Endodermal cell (in vitro differentiated cells): ENCODE measurements around the gene SH3GL1. TPM values are rescaled to one million over a fixed set of nuclear protein-coding genes. Genes with fewer than 3 reads are reported as not detected.

Experiments used
- DNase-seq: peaks from one replicate; pipeline ENCODE4 v3.0.0-alpha.2; 2017
- H3K27ac ChIP-seq: 2 replicates; pipeline ENCODE4 v1.5.1; 2013; ENCODE audit warnings: mild to moderate bottlenecking, low read depth, low read length, moderate library complexity
- H3K27me3 ChIP-seq: 2 replicates; pipeline ENCODE4 v1.6.1; 2013; ENCODE audit warnings: mild to moderate bottlenecking, low read length, moderate library complexity; ENCODE audit not compliant: insufficient read depth, control insufficient read depth, poor library complexity, severe bottlenecking
- H3K36me3 ChIP-seq: 2 replicates; pipeline ENCODE4 v1.7.0; 2013; ENCODE audit warnings: mild to moderate bottlenecking, low read length, moderate library complexity; ENCODE audit not compliant: control insufficient read depth, insufficient read depth
- H3K4me1 ChIP-seq: one replicate; pipeline ENCODE4 v1.7.0; 2013; ENCODE audit warnings: low read length; ENCODE audit not compliant: control insufficient read depth, insufficient read depth
- H3K4me3 ChIP-seq: 2 replicates; pipeline ENCODE4 v1.5.1; 2013; ENCODE audit warnings: mild to moderate bottlenecking, low read length, moderate library complexity
- H3K9ac ChIP-seq: 2 replicates; pipeline ENCODE4 v1.6.1; 2013; ENCODE audit warnings: mild to moderate bottlenecking, low read length, moderate library complexity; ENCODE audit not compliant: poor library complexity, severe bottlenecking; ENCODE audit errors: extremely low read depth
- H3K9me3 ChIP-seq: 2 replicates; pipeline ENCODE4 v1.6.1; 2013; ENCODE audit warnings: mild to moderate bottlenecking, low read length, moderate library complexity; ENCODE audit not compliant: control insufficient read depth
- H3K27ac Mint-ChIP-seq: 2 replicates; pipeline ENCODE4 v1.8.0; 2020; ENCODE audit warnings: mixed read lengths
- H3K27me3 Mint-ChIP-seq: 2 replicates; pipeline ENCODE4 v1.8.0; 2021; ENCODE audit warnings: mild to moderate bottlenecking, mixed read lengths; ENCODE audit not compliant: insufficient read depth
- H3K36me3 Mint-ChIP-seq: 2 replicates; pipeline ENCODE4 v1.8.0; 2020; ENCODE audit warnings: low read depth, mixed read lengths
- H3K4me1 Mint-ChIP-seq: 2 replicates; pipeline ENCODE4 v1.8.0; 2020; ENCODE audit warnings: mixed read lengths
- H3K4me3 Mint-ChIP-seq: 2 replicates; pipeline ENCODE4 v1.8.0; 2020; ENCODE audit warnings: mild to moderate bottlenecking, moderate library complexity, mixed read lengths
- H3K9me3 Mint-ChIP-seq: 2 replicates; pipeline ENCODE4 v1.8.0; 2020; ENCODE audit warnings: mild to moderate bottlenecking, mixed read lengths
- CTCF ChIP-seq: fragments of 200-600 bp; sonication (generic); conservative IDR thresholded peaks from 2 replicates; pipeline ENCODE4 v1.5.0; 2021; ENCODE audit warnings: antibody characterized with exemption, mild to moderate bottlenecking
- WGBS, 2 experiments: methylation state at CpG; one replicate each; pipeline versions ENCODE4 v1.1.5 to v1.1.7; 2013; ENCODE audit warnings: missing lambda C conversion rate in 2 of 2, mixed read lengths in 1 of 2; ENCODE audit not compliant: insufficient coverage in 1 of 2, insufficient read length in 1 of 2; 5-methylcytosine and 5-hydroxymethylcytosine counted together
- total RNA-seq, 2 donors: library from RNA; stranded (reverse); fragmentation: NEBNext Ultra II Directional in 1 of 2; extraction: Animal tissue kit (Norgen Biotek cat#: 25700) in 1 of 2; gene quantifications; 2 replicates in 1 of 2; 3 replicates in 1 of 2; pipeline ENCODE4 v1.2.1, GENCODE V29; 2021

The SH3GL1 gene
- total RNA-seq, 2 donors from 2014 or later, result 76.8 to 77.0 TPM

- no peaks in the 10 kb centered on the region for H3K27me3 ChIP-seq
- no peak overlapping the region for H3K27ac ChIP-seq
- no peaks in the 10 kb centered on the region for H3K4me1 ChIP-seq
- Mint-ChIP-seq H3K9me3 (peaks cover 31% of the 10 kb centered on the region), H3K27me3 (no peaks in the 10 kb centered on the region), H3K36me3 (peaks cover 49% of the 10 kb centered on the region), H3K4me1 (no peaks in the 10 kb centered on the region), H3K4me3 (no peak overlapping the region), H3K27ac (no peak overlapping the region)
- 91 to 93% methylated on average over 2 of the region's 2 CpGs for WGBS, 2 experiments
- no peaks in the 10 kb centered on the region for H3K36me3 ChIP-seq
- peaks cover 10% of the 10 kb centered on the region for H3K9me3 ChIP-seq
- no peak for DNase-seq
- H3K9ac ChIP-seq, result no peak overlapping the region
- no peak overlapping the region for H3K4me3 ChIP-seq
- TF ChIP-seq CTCF, result no peak
These were observed 81.2 kb downstream of the SH3GL1 start for GRCh38 chr19:4319067-4319718.

GRCh38 chr19:4318460-4318859, 81.9 kb downstream of the SH3GL1 start:
- WGBS, 2 experiments, result 87 to 96% methylated on average over 4 to 7 of the region's 7 CpGs
- H3K27me3 Mint-ChIP-seq, result no peaks in the 10 kb centered on the region
- Histone ChIP-seq H3K27ac (no peak overlapping the region), H3K36me3 (no peaks in the 10 kb centered on the region), H3K27me3 (no peaks in the 10 kb centered on the region), H3K4me3 (no peak overlapping the region), H3K4me1 (no peaks in the 10 kb centered on the region), H3K9me3 (peaks cover 10% of the 10 kb centered on the region), H3K9ac (no peak overlapping the region)
- DNase-seq, result no peak
- peaks cover 44% of the 10 kb centered on the region for H3K36me3 Mint-ChIP-seq
- H3K4me3 Mint-ChIP-seq, result no peak overlapping the region
- H3K9me3 Mint-ChIP-seq, result peaks cover 31% of the 10 kb centered on the region
- TF ChIP-seq CTCF, result no peak
- H3K27ac Mint-ChIP-seq, result no peak overlapping the region
- no peaks in the 10 kb centered on the region for H3K4me1 Mint-ChIP-seq

GRCh38 chr19:4316956-4317355, 83.4 kb downstream of the SH3GL1 start:
- no peak for TF ChIP-seq CTCF
- H3K27me3 Mint-ChIP-seq, result no peaks in the 10 kb centered on the region
- peaks cover 49% of the 10 kb centered on the region for H3K36me3 Mint-ChIP-seq
- Histone ChIP-seq H3K9me3 (peaks cover 10% of the 10 kb centered on the region), H3K27ac (no peak overlapping the region), H3K4me3 (no peak overlapping the region), H3K27me3 (no peaks in the 10 kb centered on the region), H3K4me1 (no peaks in the 10 kb centered on the region), H3K36me3 (no peaks in the 10 kb centered on the region), H3K9ac (no peak overlapping the region)
- WGBS, 2 experiments, result 95 to 98% methylated on average over 7 to 9 of the region's 9 CpGs
- H3K9me3 Mint-ChIP-seq, result peaks cover 31% of the 10 kb centered on the region
- H3K4me1 Mint-ChIP-seq, result no peaks in the 10 kb centered on the region
- H3K27ac Mint-ChIP-seq, result no peak overlapping the region
- H3K4me3 Mint-ChIP-seq, result no peak overlapping the region
- DNase-seq, result no peak
